Mucosa of descending colon (tissue), 3 donors: ENCODE data around the gene RNF38. TPM values are rescaled to one million over a fixed set of nuclear protein-coding genes. Genes with fewer than 3 reads are reported as not detected.

ENCODE experiments used
- ATAC-seq: fragments of 200-7000 bp; cut with Tn5 transposase; one replicate; pipeline ENCODE4 v1.9.1; 2020; ENCODE audit warnings: mild to moderate bottlenecking, moderate library complexity
- DNase-seq, 3 donors: peaks; one replicate each; pipeline ENCODE4 v3.0.0-alpha.2; 2020
- H3K36me3 ChIP-seq: fragments of 200-600 bp; one replicate; pipeline ENCODE4 v1.8.0; 2021; ENCODE audit warnings: low read depth, mild to moderate bottlenecking
- H3K4me1 ChIP-seq: fragments of 200-600 bp; one replicate; pipeline ENCODE4 v1.8.0; 2021; ENCODE audit warnings: low read depth, mild to moderate bottlenecking
- H3K4me3 ChIP-seq: fragments of 200-600 bp; one replicate; pipeline ENCODE4 v1.8.0; 2021; ENCODE audit warnings: mild to moderate bottlenecking
- H3K9me3 ChIP-seq: fragments of 200-600 bp; one replicate; pipeline ENCODE4 v1.8.0; 2021; ENCODE audit warnings: mild to moderate bottlenecking
- CTCF ChIP-seq: fragments of 200-600 bp; IDR thresholded peaks from one replicate; pipeline ENCODE4 v1.8.0; 2022; ENCODE audit warnings: antibody characterized with exemption, mild to moderate bottlenecking
- intact Hi-C, 2 donors: fragments of 100-400 bp; cut with DNase I in 1 of 2; cut with micrococcal nuclease in 1 of 2; formaldehyde crosslinking; loops; one replicate each; pipeline versions ENCODE4 v1.11.0 to v1.11.1; 2022; cut with DNase I, micrococcal nuclease
- total RNA-seq, 3 donors: library from RNA; stranded (reverse); fragmentation: NEBNext Ultra II Directional in 2 of 3; extraction: Animal tissue kit (Norgen Biotek cat#: 25700) in 2 of 3; gene quantifications; one replicate each; pipeline versions ENCODE4 v1.2.1 to v1.2.4, GENCODE V29; 2021 to 2023
- donor health status: DM: no; HTN: no; CAD: no; lungs with moderate emphysema.
- donor health status: DM: no; HTN: no; CAD: no.
- donor health status: DM: no; HTN: yes; CAD: no.

Gene RNF38
- total RNA-seq, 3 donors from 2014 or later = 31.8 to 69.7 (median 43.1) TPM

GRCh38 chr9:36337865-36338264 lies 62.2 kb downstream of the RNF38 start:
- ATAC-seq = peak; percentile 44
- intact Hi-C loops = no loop called here
- Histone ChIP-seq H3K4me1 (no peaks in the 10 kb centered on the region), H3K4me3 (no peak overlapping the region), H3K9me3 (no peaks in the 10 kb centered on the region), H3K36me3 (no peaks in the 10 kb centered on the region)
- TF ChIP-seq CTCF = no peak
- DNase-seq = no peak

GRCh38 chr9:36337002-36337401 lies 63.1 kb downstream of the RNF38 start:
- ATAC-seq (no peak), DNase-seq (no peak)
- Histone ChIP-seq H3K4me3 (no peak overlapping the region), H3K36me3 (no peaks in the 10 kb centered on the region), H3K4me1 (no peaks in the 10 kb centered on the region), H3K9me3 (no peaks in the 10 kb centered on the region)
- intact Hi-C loops = no loop called here
- TF ChIP-seq CTCF = no peak

- intact Hi-C loops = no loop called here
- Histone ChIP-seq H3K36me3 (no peaks in the 10 kb centered on the region), H3K4me1 (no peaks in the 10 kb centered on the region), H3K9me3 (no peaks in the 10 kb centered on the region), H3K4me3 (no peak overlapping the region)
- no peak for DNase-seq
- TF ChIP-seq CTCF = no peak
- no peak for ATAC-seq
Observed at GRCh38 chr9:36336131-36336907, 63.8 kb downstream of the RNF38 start.

GRCh38 chr9:36332006-36332405 lies 68.1 kb downstream of the RNF38 start:
- intact Hi-C loops = no loop called here
- Histone ChIP-seq H3K36me3 (no peaks in the 10 kb centered on the region), H3K4me3 (no peak overlapping the region), H3K4me1 (peaks cover 3% of the 10 kb centered on the region), H3K9me3 (no peaks in the 10 kb centered on the region)
- no peak for DNase-seq
- TF ChIP-seq CTCF = no peak
- ATAC-seq = no peak

- DNase-seq (peak in 1 of 3 donors; percentile 86), ATAC-seq (peak; percentile 84)
- TF ChIP-seq CTCF = peak; percentile 51
- H3K4me1 ChIP-seq = peaks cover 3% of the 10 kb centered on the region
- intact Hi-C loops = loop anchor here in 1 of 2 donors (2.0 to 10.0 kb wide), 2 partner anchors 54 to 80 kb away; no protein-coding TSS in a partner anchor
- no peaks in the 10 kb centered on the region for H3K9me3 ChIP-seq
- no peaks in the 10 kb centered on the region for H3K36me3 ChIP-seq
- H3K4me3 ChIP-seq = no peak overlapping the region
Observed at GRCh38 chr9:36328798-36329411, 71.2 kb downstream of the RNF38 start.
